ENCODE data around the gene MUC5B.
"Not testable (repeated sequence)": the region's sequence is repeated elsewhere in the genome, so short reads cannot be mapped to it uniquely, and the experiment has no call there.

The MUC5B gene

GRCh38 chr11:1191786-1192470 lies 30.9 kb upstream of the MUC5B start:
- not testable (repeated sequence) for DNase-seq

- DNase-seq, result no peak
Measured at GRCh38 chr11:1192741-1193325, 30.0 kb upstream of the MUC5B start.

- DNase-seq, result no peak
Measured at GRCh38 chr11:1193326-1194230, 29.3 kb upstream of the MUC5B start.

- DNase-seq, result no peak
Measured at GRCh38 chr11:1194231-1194976, 28.5 kb upstream of the MUC5B start.

- no peak for DNase-seq
Measured at GRCh38 chr11:1194977-1195681, 27.7 kb upstream of the MUC5B start.

- no peak for DNase-seq
Measured at GRCh38 chr11:1195682-1196515, 27.0 kb upstream of the MUC5B start.

GRCh38 chr11:1196516-1197391 lies 26.1 kb upstream of the MUC5B start:
- DNase-seq, result no peak

- DNase-seq, result no peak
Measured at GRCh38 chr11:1197431-1197885, 25.4 kb upstream of the MUC5B start.

GRCh38 chr11:1197886-1198560 lies 24.8 kb upstream of the MUC5B start:
- DNase-seq, result no peak

GRCh38 chr11:1198561-1199240 lies 24.2 kb upstream of the MUC5B start:
- DNase-seq, result peak; percentile 32

- no peak for DNase-seq
Measured at GRCh38 chr11:1199241-1199750, 23.6 kb upstream of the MUC5B start.

GRCh38 chr11:1199751-1200610 lies 22.9 kb upstream of the MUC5B start:
- DNase-seq, result no peak

GRCh38 chr11:1200611-1201191 lies 22.2 kb upstream of the MUC5B start:
- DNase-seq, result no peak

- DNase-seq, result no peak
Measured at GRCh38 chr11:1201395-1202153, 21.3 kb upstream of the MUC5B start.

GRCh38 chr11:1202154-1202775 lies 20.6 kb upstream of the MUC5B start:
- DNase-seq, result no peak

Measured in NCI-H510A (cell line).